Lung (tissue), 16 donors: Measurements from ENCODE around the gene EVC2. TPM values are rescaled to one million over a fixed set of nuclear protein-coding genes. Genes with fewer than 3 reads are reported as not detected.

Source experiments
- ATAC-seq: fragments of 200-7000 bp; cut with Tn5 transposase; one replicate; pipeline ENCODE4 v1.9.1; 2020; ENCODE audit warnings: moderate number of reproducible peaks; ENCODE audit not compliant: insufficient read depth, low FRiP score
- DNase-seq, 3 donors: peaks; one replicate each; pipeline ENCODE4 v3.0.0-alpha.2; 2013 to 2017
- H3K27ac ChIP-seq, 2 donors: one replicate each; pipeline ENCODE4 v1.5.1; 2013; ENCODE audit warnings: mild to moderate bottlenecking in 2 of 2, moderate library complexity in 2 of 2, control low read depth in 1 of 2, inconsistent platforms in 1 of 2, low read depth in 1 of 2, low read length in 1 of 2
- H3K27me3 ChIP-seq, 3 donors: one replicate each; pipeline ENCODE4 v1.5.1; 2013; ENCODE audit warnings: low read length in 2 of 3; ENCODE audit not compliant: control insufficient read depth in 3 of 3, insufficient read depth in 3 of 3
- H3K36me3 ChIP-seq, 4 donors: one replicate each; pipeline ENCODE4 v1.5.1; 2013; ENCODE audit warnings: low read length in 4 of 4, mild to moderate bottlenecking in 1 of 4, moderate library complexity in 1 of 4; ENCODE audit not compliant: control insufficient read depth in 4 of 4, insufficient read depth in 4 of 4
- H3K4me1 ChIP-seq, 5 donors: one replicate each; pipeline ENCODE4 v1.5.1; 2013; ENCODE audit warnings: low read length in 5 of 5, mild to moderate bottlenecking in 2 of 5, moderate library complexity in 1 of 5; ENCODE audit not compliant: control insufficient read depth in 5 of 5, insufficient read depth in 5 of 5
- H3K4me3 ChIP-seq: one replicate; pipeline ENCODE4 v1.5.1; 2013; ENCODE audit warnings: mild to moderate bottlenecking, control low read depth, moderate library complexity
- H3K9ac ChIP-seq, 2 donors: one replicate each; pipeline ENCODE4 v1.5.1; 2013; ENCODE audit warnings: low read length in 2 of 2, control low read depth in 1 of 2; ENCODE audit not compliant: insufficient read depth in 1 of 2
- H3K9me3 ChIP-seq, 4 donors: one replicate each; pipeline ENCODE4 v1.5.1; 2013; ENCODE audit warnings: low read length in 3 of 4, mild to moderate bottlenecking in 1 of 4, moderate library complexity in 1 of 4; ENCODE audit not compliant: control insufficient read depth in 4 of 4, insufficient read depth in 3 of 4
- WGBS, 2 donors: extraction: QIAGEN DNeasy Blood & Tissue Kit; methylation state at CpG; one replicate each; pipeline ENCODE4 v1.1.7; 2013; 5-methylcytosine and 5-hydroxymethylcytosine counted together
- long read RNA-seq, 5 donors: transcript quantifications; one replicate each; lab custom pipeline, GENCODE V29; 2026
- polyA plus RNA-seq, 2 donors: library from polyadenylated mRNA; stranded (reverse); fragments of 200-250 nt; gene quantifications; one replicate each; pipeline ENCODE4 v1.2.1, GENCODE V29; 2013
- total RNA-seq, 2 donors: library from RNA; depleted of rRNA in 1 of 2; stranded (reverse); fragments of >200 nt in 1 of 2; gene quantifications; one replicate each; pipeline ENCODE4 v1.2.1, GENCODE V29; 2014 to 2021
- TF ChIP-seq, protein P1 (sequence below): IDR thresholded peaks from 2 replicates; pipeline ENCODE4 v1.5.1; 2012; ENCODE audit warnings: mild to moderate bottlenecking; ENCODE audit errors: control extremely low read depth, extremely low read depth
- donor health status: control.
- donor health status: control.
- donor health status: Bipolar disorder and iron deficiency.
- donor health status: healthy.
- donor health status: DM: yes; HTN: yes; CAD: no.

Gene EVC2, protein sequence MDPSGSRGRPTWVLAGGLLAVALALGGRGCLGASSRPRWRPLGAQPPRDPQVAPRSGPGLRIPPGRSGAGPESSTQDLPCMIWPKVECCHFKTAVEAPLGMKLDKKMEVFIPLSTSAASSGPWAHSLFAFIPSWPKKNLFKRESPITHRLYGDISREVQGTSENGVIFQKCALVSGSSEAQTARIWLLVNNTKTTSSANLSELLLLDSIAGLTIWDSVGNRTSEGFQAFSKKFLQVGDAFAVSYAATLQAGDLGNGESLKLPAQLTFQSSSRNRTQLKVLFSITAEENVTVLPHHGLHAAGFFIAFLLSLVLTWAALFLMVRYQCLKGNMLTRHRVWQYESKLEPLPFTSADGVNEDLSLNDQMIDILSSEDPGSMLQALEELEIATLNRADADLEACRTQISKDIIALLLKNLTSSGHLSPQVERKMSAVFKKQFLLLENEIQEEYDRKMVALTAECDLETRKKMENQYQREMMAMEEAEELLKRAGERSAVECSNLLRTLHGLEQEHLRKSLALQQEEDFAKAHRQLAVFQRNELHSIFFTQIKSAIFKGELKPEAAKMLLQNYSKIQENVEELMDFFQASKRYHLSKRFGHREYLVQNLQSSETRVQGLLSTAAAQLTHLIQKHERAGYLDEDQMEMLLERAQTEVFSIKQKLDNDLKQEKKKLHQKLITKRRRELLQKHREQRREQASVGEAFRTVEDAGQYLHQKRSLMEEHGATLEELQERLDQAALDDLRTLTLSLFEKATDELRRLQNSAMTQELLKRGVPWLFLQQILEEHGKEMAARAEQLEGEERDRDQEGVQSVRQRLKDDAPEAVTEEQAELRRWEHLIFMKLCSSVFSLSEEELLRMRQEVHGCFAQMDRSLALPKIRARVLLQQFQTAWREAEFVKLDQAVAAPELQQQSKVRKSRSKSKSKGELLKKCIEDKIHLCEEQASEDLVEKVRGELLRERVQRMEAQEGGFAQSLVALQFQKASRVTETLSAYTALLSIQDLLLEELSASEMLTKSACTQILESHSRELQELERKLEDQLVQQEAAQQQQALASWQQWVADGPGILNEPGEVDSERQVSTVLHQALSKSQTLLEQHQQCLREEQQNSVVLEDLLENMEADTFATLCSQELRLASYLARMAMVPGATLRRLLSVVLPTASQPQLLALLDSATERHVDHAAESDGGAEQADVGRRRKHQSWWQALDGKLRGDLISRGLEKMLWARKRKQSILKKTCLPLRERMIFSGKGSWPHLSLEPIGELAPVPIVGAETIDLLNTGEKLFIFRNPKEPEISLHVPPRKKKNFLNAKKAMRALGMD
- 10 to 100 TPM in 1 of 2 donors, 1 to 10 TPM in 1; 3.9 to 11.9 TPM for total RNA-seq
- 1 to 10 TPM; 1.5 to 2.2 TPM for polyA plus RNA-seq
- long read RNA-seq, donor 1, full-length matches to known transcripts, result 1 of 1 reads
- long read RNA-seq, donor 1, partial matches to known transcripts, result 0 of 1 reads
- long read RNA-seq, donor 1, other reads (novel, unspliced or antisense), result 0 of 1 reads
- long read RNA-seq, donor 2, result 0 reads
- long read RNA-seq, donor 3, result 0 reads
- long read RNA-seq, donor 4, result 0 reads
- long read RNA-seq, donor 5, full-length matches to known transcripts, result 1 of 1 reads
- long read RNA-seq, donor 5, partial matches to known transcripts, result 0 of 1 reads
- long read RNA-seq, donor 5, other reads (novel, unspliced or antisense), result 0 of 1 reads

DNA sequence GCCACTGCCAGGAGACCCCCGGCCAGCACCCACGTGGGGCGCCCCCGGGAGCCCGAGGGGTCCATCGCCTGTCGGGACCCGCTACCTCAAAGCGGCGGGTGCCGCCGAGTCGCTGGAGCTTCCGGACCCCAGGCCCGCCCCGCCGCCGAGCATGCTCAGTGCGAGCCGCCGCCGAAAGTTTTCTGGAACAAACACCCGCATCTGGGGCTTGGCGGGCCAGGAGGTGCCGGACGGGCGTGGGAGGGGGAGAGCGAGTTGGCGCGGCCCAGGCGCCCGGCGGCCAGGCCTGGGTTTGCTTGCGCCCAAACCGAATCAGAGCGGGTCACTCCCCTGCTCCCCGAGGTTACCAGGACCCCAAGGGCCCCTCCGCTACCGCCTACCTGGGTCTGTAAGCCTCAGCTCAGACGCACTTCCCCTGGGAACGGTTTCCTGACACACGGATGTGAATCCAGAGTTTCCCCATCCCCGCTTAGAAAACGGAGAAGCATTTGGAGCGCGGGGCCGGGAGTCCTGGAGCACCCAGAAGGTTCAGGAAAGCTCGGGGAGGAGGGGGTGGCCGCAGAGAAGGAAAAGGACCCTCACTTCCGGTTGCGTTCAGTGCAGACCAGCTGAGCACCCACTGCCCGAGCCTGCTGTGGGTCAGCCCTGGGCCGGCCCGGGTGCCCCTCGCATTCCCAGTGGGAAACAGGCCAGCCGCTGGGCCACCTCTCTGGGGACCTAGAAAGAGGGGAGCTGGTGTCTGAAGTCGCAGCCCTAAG lies at the start of gene EVC2:
EVC2 (minus strand) TSS at position 111 of the 758 bp plus-strand sequence; CDS start at position 65, 46 bp downstream.
- Histone ChIP-seq H3K36me3 (peaks cover 0 to 4% (median 0%) of the 10 kb centered on the region in 4 donors), H3K4me1 (peaks cover 0 to 40% (median 16%) of the 10 kb centered on the region in 5 donors), H3K9me3 (peaks cover 0 to 3% (median 1%) of the 10 kb centered on the region in 4 donors), H3K27ac (peak within 1 kb of the TSS; percentile 61 to 81), H3K9ac (peak within 1 kb of the TSS; percentile 65 to 77), H3K27me3 (no peaks in the 10 kb centered on the region), H3K4me3 (peak within 1 kb of the TSS; percentile 62)
- TF ChIP-seq, protein P1, sequence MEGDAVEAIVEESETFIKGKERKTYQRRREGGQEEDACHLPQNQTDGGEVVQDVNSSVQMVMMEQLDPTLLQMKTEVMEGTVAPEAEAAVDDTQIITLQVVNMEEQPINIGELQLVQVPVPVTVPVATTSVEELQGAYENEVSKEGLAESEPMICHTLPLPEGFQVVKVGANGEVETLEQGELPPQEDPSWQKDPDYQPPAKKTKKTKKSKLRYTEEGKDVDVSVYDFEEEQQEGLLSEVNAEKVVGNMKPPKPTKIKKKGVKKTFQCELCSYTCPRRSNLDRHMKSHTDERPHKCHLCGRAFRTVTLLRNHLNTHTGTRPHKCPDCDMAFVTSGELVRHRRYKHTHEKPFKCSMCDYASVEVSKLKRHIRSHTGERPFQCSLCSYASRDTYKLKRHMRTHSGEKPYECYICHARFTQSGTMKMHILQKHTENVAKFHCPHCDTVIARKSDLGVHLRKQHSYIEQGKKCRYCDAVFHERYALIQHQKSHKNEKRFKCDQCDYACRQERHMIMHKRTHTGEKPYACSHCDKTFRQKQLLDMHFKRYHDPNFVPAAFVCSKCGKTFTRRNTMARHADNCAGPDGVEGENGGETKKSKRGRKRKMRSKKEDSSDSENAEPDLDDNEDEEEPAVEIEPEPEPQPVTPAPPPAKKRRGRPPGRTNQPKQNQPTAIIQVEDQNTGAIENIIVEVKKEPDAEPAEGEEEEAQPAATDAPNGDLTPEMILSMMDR, result no peak
- DNase-seq (peak; percentile 75 to 87 (median 81)), ATAC-seq (peak; percentile 54)
- WGBS, 2 donors, result 13 to 19% methylated on average over 46 to 57 of the region's 57 CpGs

DNA sequence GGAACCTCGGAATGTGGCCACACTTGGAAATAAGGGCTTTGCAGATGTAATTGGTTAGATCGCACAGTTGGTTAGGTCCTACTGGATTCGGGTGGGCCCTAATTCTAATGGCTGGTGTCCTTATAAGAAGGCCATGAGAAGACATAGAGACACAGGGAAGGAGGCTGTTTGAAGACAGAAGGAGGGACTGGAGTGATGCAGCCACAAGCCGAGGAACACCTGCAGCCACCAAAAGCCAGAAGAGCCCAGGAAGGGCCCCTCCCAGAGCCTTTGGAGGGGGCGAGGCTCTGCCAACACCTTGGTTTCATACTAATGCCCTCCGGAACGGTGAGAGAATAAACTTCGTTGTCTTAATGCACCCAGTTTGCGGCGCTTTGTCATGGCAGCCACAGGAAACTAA lies 49.6 kb upstream of the EVC2 start:
- H3K9ac ChIP-seq, result no peak overlapping the region
- ATAC-seq (no peak), DNase-seq (no peak)
- TF ChIP-seq, protein P1, result no peak
- H3K27ac ChIP-seq, result no peak overlapping the region
- peaks cover 0 to 5% (median 0%) of the 10 kb centered on the region in 4 donors for H3K9me3 ChIP-seq
- H3K4me3 ChIP-seq, result no peak overlapping the region
- H3K27me3 ChIP-seq, result no peaks in the 10 kb centered on the region
- H3K36me3 ChIP-seq, result peaks cover 0 to 40% (median 19%) of the 10 kb centered on the region in 4 donors
- no peaks in the 10 kb centered on the region for H3K4me1 ChIP-seq
- 91 to 92% methylated on average over 10 of the region's 10 CpGs for WGBS, 2 donors
